Omental fat pad (tissue), 4 donors: ENCODE measurements around the gene KMT2C. TPM values are rescaled to one million over a fixed set of nuclear protein-coding genes. Genes with fewer than 3 reads are reported as not detected.
"Not testable (repeated sequence)": the region's sequence is repeated elsewhere in the genome, so short reads cannot be mapped to it uniquely, and the experiment has no call there.

Source experiments
- ATAC-seq: fragments of 150-250 bp; one replicate; pipeline ENCODE4 v1.9.1; 2016; ENCODE audit warnings: mild to moderate bottlenecking, moderate library complexity; ENCODE audit not compliant: low FRiP score
- DNase-seq: peaks from one replicate; pipeline ENCODE4 v3.0.0-alpha.2; 2019; ENCODE audit warnings: low spot score
- total RNA-seq, 4 donors: library from RNA; depleted of rRNA; stranded (reverse); fragments of >200 nt; gene quantifications; one replicate each; pipeline ENCODE4 v1.1.0, GENCODE V29; 2016
- TF ChIP-seq, protein P1 (sequence below), 3 donors: fragments of 450-650 bp; IDR thresholded peaks; one replicate each; pipeline ENCODE4 v1.5.1; 2016 to 2017; ENCODE audit warnings: antibody characterized with exemption in 3 of 3, mild to moderate bottlenecking in 3 of 3, moderate library complexity in 2 of 3

The KMT2C gene
- 10 to 100 TPM; 52.5 to 84.3 (median 59.2) TPM for total RNA-seq

DNA sequence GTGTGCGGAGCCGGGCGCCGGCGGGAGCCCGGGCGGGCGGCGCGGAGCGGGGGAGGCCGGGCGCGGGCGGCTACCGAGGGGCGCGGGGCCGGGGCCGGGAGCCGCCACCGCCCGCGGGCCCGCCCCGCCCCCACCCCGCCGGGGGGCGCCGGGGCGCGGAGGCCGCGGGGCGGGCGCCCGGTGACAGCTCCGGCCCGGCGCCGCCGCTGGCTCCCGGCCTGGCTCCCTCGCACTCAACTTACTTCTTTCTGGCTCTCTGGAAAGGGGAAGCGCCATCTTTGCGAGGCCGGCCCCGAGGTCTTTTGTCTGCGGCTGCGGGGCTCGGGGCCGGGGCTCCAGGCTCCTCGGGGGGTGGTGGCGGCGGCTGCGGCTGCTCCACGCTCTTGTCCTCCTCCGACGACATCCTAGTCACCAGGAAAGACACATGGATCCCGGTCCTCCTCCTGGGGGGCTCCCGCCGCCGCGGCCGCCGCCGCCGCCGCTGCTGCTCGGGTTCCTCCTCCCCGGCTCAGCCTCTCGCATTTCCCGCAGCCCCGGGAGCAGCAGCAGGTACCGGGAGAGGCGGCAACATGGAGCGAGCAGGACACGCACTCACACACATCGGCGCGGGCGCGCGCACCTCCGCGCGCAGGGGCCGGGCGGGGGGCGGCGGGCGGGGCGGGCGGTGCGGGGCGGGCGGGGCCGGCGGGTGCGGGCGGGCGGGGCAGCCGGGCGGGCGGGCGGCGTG is at the start of gene KMT2C:
Gene KMT2C (minus strand): TSS at position 620 of the 727 bp plus-strand sequence. CDS start 217 bp downstream, at position 403.
- peak; percentile 37 for ATAC-seq
- no peak for DNase-seq
- TF ChIP-seq, protein P1, sequence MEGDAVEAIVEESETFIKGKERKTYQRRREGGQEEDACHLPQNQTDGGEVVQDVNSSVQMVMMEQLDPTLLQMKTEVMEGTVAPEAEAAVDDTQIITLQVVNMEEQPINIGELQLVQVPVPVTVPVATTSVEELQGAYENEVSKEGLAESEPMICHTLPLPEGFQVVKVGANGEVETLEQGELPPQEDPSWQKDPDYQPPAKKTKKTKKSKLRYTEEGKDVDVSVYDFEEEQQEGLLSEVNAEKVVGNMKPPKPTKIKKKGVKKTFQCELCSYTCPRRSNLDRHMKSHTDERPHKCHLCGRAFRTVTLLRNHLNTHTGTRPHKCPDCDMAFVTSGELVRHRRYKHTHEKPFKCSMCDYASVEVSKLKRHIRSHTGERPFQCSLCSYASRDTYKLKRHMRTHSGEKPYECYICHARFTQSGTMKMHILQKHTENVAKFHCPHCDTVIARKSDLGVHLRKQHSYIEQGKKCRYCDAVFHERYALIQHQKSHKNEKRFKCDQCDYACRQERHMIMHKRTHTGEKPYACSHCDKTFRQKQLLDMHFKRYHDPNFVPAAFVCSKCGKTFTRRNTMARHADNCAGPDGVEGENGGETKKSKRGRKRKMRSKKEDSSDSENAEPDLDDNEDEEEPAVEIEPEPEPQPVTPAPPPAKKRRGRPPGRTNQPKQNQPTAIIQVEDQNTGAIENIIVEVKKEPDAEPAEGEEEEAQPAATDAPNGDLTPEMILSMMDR (IDR thresholded peaks at IDR 0.05) = no peak

DNA sequence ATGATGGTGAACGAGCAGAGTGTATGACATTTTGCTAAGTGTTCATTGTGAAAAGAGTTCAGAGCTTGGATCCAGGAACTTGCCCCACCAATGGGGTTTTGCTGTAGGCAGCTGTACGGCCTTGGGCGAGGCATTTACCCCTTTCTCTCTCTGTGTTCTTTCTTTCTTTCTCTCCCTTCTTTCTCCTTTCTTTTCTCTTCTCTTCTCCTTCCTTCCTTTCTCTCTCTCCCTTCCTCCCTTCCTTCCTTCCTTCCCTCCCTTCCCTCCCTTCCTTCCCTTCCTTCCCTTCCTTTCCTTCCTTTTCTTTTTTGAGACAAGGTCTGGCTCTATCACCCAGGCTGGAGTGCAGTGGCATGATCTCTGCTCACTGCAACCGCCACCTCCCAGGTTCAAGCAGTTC is 45.3 kb upstream of the KMT2C start:
- ATAC-seq (no peak), DNase-seq (no peak)
- TF ChIP-seq, protein P1 (IDR thresholded peaks at IDR 0.05) = no peak

DNA sequence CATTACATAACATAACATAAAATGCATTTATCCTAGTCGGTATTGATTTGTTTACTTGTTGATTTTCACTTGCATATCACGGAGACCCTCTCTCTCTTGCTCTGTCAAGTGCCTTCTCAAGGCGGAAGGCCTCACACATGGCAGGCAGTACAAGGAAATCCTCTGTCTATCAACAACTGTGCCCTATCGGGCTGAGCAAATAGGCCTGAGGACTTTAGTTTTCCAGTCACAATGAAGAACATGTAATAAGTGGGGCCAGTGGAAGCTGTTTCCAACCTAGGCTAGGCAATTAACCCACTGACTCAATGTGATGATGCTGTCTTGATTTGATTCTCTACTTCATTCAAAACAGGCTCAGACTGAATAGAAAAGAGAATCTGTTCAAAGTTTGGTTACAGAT is 44.9 kb upstream of the KMT2C start:
- TF ChIP-seq, protein P1 (IDR thresholded peaks at IDR 0.05) = no peak
- ATAC-seq = no peak
- DNase-seq = no peak

DNA sequence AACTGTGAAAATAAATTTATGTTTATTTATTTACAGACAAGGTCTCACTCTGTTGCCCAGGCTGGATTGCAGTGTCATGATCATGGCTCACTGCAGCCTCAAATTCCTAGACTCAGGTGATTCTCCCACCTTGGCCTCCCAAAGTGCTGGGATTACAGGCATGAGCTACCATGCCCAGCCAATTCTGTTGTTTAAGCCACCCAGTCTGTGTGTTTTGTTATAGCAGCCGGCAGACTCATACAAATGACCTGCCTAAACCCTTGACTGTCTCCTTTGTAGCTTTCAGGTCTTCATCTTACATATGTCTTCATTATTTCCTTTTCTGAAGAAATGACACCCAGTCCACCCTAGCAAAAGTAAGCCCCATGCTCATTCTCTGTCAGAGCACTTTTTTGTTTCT is 43.8 kb upstream of the KMT2C start:
- ATAC-seq (no peak), DNase-seq (no peak)
- TF ChIP-seq, protein P1 (IDR thresholded peaks at IDR 0.05) = no peak

DNA sequence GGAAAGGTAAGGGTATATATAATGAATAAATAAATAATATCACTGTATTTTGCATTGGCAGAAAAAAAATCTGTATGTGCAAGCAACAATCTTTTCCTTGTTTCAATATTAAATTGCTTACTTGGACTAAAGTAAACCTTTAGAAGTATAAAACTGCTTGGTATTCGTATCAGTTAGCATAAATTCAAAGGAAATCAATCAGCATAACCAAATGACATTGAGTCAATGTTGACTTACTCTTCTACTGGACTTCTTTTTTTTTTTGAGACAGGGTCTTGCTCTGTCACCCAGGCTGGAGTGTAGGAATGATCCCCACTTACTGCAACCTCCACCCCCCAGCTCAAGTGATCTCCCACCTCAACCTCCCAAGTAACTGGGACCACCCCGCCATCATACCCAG is 42.3 kb upstream of the KMT2C start:
- DNase-seq (no peak), ATAC-seq (no peak)
- TF ChIP-seq, protein P1 (IDR thresholded peaks at IDR 0.05) = no peak

DNA sequence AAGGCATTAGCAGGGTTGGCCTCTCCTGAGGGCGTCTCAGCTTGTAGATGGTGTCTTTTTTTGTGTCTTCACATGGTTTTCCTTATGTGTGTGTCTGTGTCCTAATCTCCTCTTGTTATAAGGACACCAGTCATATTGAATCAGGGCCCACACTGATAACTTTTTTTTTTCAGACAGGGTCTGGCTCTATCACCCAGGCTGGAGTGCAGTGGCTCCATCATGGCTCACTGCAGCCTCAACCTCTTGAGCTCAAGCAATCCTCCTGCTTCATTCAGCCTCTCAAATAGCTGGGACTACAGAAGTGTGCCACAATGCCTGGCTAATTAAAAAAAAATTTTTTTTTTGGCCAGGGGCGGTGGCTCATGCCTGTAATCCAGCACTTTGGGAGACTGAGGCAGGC is 41.3 kb upstream of the KMT2C start:
- DNase-seq = no peak
- TF ChIP-seq, protein P1 (IDR thresholded peaks at IDR 0.05) = no peak
- no peak for ATAC-seq

DNA sequence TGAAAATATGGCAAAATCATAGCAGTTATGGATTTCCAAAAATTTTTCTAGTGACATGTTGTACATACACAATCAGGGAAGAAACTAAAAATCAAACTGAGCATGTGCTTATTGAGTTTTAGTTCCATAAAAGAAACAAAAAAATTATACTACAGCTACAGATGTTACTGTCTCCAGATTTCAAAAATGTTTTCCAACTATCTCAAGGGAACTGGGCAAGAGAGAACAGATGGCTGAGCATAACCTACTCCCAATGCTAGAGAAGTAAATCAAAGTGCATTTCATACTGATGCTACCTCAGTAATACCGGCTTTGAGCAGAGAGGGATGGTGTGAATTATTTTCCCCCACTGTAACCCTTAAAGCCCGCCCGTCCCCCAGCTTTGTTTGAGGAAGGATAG is 40.7 kb upstream of the KMT2C start:
- TF ChIP-seq, protein P1 (IDR thresholded peaks at IDR 0.05) = no peak
- DNase-seq = no peak
- ATAC-seq = no peak

DNA sequence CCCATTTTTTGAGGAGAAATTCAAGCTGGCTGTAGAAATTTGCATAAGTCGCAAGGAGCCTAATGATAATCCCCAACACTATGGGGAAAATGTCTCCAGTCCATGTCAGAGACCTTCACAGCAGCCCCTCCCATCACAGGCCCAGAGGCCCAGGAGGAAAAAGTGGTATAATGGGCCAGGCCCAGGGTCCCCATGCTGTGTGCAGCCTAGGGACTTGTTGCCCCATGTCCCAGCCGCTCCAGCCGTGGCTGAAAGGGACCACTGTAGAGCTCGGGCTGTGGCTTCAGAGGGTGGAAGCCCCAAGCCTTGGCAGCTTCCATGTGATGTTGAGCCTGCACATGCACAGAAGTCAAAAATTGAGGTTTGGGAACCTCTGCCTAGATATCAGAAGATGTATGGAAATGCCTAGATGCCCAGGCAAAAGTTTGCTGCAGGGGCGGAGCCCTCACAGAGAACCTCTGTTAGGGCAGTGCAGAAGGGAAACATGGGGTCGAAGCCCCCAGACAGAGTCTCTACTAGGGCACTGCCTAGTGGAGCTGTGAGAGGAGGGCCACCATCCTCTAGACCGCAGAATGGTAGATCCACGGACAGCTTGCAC is 35.3 kb upstream of the KMT2C start:
- not testable (repeated sequence) for DNase-seq, ATAC-seq

DNA sequence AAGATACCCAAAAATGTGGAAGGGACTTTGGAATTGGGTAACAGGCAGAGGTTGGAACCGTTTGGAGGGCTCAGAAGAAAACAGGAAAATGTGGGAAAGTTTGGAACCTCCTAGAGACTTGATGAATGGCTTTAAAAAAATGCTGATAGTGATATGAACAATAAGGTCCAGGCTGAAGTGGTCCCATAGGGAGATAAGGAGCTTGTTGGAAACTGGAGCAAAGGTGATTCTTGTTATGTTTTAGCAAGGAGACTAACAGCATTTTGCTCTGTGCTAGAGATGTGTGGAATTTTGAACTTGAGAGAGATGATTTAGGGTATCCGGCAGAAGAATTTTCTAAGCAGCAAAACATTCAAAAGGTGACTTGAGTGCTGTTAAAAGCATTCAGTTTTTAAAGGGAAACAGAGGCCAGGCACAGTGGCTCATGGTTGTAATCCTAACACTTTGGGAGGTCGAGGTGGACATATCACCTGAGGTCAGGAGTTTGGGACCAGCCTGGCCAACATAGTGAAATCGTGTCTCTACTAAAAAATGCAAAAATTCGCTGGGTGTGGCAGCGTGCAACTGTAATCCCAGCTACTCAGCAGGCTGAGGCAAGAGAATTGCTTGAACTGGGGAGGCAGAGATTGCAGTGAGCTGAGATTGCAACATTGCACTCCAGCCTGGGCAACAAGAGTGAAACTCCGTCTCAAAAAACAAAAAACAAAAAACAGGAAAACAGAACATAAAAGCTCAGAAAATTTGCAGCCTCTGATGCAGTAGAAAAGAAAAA is 34.6 kb upstream of the KMT2C start:
- peak; percentile 54 for ATAC-seq
- DNase-seq = not testable (repeated sequence)

DNA sequence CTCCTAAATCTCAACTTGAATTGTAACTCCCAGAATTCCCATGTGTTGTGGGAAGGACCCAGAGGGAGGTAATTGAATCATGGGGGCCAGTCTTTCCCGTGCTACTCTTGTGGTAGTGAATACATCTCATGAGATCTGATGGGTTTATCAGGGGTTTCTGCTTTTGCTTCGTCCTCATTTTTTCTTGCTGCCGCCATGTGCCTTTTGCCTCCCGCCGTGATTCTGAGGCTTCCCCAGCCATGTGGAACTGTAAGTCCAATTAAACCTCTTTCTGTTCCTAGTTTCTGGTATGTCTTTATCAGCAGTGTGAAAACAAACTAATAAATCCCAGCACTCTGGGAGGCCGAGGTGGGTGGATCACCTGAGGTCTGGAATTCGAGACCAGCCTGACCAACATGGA is 33.8 kb upstream of the KMT2C start:
- not testable (repeated sequence) for DNase-seq, ATAC-seq
